Gastrocnemius medialis (tissue), 4 donors: ENCODE data around the gene NACC1.

Source experiments
- CTCF ChIP-seq, 5 experiments: fragments of 450-650 bp in 3 of 5; fragments of 200-600 bp in 2 of 5; sonication (generic) in 2 of 5; IDR thresholded peaks in 4 of 5; conservative IDR thresholded peaks in 1 of 5; 1 replicate in 4 of 5; 2 replicates in 1 of 5; pipeline ENCODE4 v1.5.1; 2016 to 2019; ENCODE audit warnings: antibody characterized with exemption in 5 of 5, mild to moderate bottlenecking in 3 of 5, moderate library complexity in 3 of 5
- POLR2A ChIP-seq, 2 donors: fragments of 450-650 bp; IDR thresholded peaks; one replicate each; pipeline ENCODE4 v1.6.1; 2017; ENCODE audit warnings: antibody characterized with exemption in 2 of 2, mild to moderate bottlenecking in 2 of 2, moderate library complexity in 2 of 2

GRCh38 chr19:13076787-13077186 is 41.3 kb upstream of the NACC1 start:
- TF ChIP-seq CTCF (IDR thresholded peaks at IDR 0.05 in 4 of 5, conservative IDR thresholded peaks at IDR 0.05 in 1 of 5): no peak
- TF ChIP-seq POLR2A (IDR thresholded peaks at IDR 0.05): no peak
